ENCODE data around the gene DIP2B. TPM values are rescaled to one million over a fixed set of nuclear protein-coding genes. Genes with fewer than 3 reads are reported as not detected.

The DIP2B gene
- total RNA-seq, 1 experiment from 2014 or later: 26.1 TPM

DNA sequence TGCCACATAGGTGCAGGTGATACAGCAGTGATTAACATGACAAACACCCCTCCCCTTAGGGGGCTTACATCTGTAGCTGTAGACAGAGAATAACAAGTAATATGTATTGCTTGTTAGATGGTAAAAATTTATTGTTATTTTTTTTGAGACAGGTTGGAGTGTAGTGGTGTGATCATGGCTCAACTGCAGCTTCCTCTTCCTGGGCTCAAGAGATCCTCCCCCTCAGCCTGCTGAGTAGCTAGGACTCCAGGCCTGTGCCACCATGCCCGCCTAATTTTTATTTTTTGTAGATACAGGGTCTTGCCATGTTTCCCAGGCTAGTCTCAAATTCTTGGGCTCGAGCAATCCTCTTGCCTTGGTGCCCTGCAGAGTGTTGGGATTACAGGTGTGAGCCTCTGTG is 19.8 kb downstream of the DIP2B start (continued):
- no peak for TF ChIP-seq AR (CRISPR knock-in tag; IDR thresholded peaks at IDR 0.05)
- no peak for TF ChIP-seq ERG (CRISPR knock-in tag; IDR thresholded peaks at IDR 0.05)
- TF ChIP-seq, protein P1, sequence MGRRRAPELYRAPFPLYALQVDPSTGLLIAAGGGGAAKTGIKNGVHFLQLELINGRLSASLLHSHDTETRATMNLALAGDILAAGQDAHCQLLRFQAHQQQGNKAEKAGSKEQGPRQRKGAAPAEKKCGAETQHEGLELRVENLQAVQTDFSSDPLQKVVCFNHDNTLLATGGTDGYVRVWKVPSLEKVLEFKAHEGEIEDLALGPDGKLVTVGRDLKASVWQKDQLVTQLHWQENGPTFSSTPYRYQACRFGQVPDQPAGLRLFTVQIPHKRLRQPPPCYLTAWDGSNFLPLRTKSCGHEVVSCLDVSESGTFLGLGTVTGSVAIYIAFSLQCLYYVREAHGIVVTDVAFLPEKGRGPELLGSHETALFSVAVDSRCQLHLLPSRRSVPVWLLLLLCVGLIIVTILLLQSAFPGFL (CRISPR knock-in tag; IDR thresholded peaks at IDR 0.05; ENCODE audit: borderline replicate concordance): no peak
- TF ChIP-seq OVOL2 (CRISPR knock-in tag; IDR thresholded peaks at IDR 0.05; ENCODE audit: borderline replicate concordance): no peak
- TF ChIP-seq SMAD4 (CRISPR knock-in tag; IDR thresholded peaks at IDR 0.05): no peak
- TF ChIP-seq, protein P2, sequence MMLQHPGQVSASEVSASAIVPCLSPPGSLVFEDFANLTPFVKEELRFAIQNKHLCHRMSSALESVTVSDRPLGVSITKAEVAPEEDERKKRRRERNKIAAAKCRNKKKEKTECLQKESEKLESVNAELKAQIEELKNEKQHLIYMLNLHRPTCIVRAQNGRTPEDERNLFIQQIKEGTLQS (CRISPR knock-in tag; conservative IDR thresholded peaks at IDR 0.05): no peak
- TF ChIP-seq USF2 (CRISPR knock-in tag; IDR thresholded peaks at IDR 0.05): no peak
- no peak for TF ChIP-seq GTF2I (CRISPR knock-in tag; conservative IDR thresholded peaks at IDR 0.05)
- TF ChIP-seq ELF4 (CRISPR knock-in tag; IDR thresholded peaks at IDR 0.05; ENCODE audit: low read depth): no peak

GRCh38 chr12:50525422-50525821 is 20.6 kb downstream of the DIP2B start:
- Mint-ChIP-seq H3K4me3 (no peak overlapping the region), H3K9me3 (no peaks in the 10 kb centered on the region), H3K27ac (no peak overlapping the region), H3K36me3 (no peaks in the 10 kb centered on the region; the same call in 1 of the 2 replicates), H3K4me1 (peaks cover 24% of the 10 kb centered on the region), H3K27me3 (ENCODE audit: low read depth) (no peaks in the 10 kb centered on the region)
- TF ChIP-seq ZNF396 (CRISPR knock-in tag; IDR thresholded peaks at IDR 0.05; ENCODE audit: borderline replicate concordance) (no peak), NR2C2 (CRISPR knock-in tag; IDR thresholded peaks at IDR 0.05) (no peak), TCF7 (CRISPR knock-in tag; IDR thresholded peaks at IDR 0.05; ENCODE audit: low read depth) (no peak), PRDM15 (CRISPR knock-in tag; IDR thresholded peaks at IDR 0.05) (no peak), AR (CRISPR knock-in tag; IDR thresholded peaks at IDR 0.05) (no peak), ZNF121 (CRISPR knock-in tag; IDR thresholded peaks at IDR 0.05) (no peak), CDX4 (CRISPR knock-in tag; IDR thresholded peaks at IDR 0.05; ENCODE audit: borderline replicate concordance) (no peak), TEAD1 (CRISPR knock-in tag; IDR thresholded peaks at IDR 0.05) (no peak), ZNF219 (CRISPR knock-in tag; IDR thresholded peaks at IDR 0.05; ENCODE audit: borderline replicate concordance) (no peak), NFE2L1 (CRISPR knock-in tag; IDR thresholded peaks at IDR 0.05) (no peak), ZNF317 (CRISPR knock-in tag; IDR thresholded peaks at IDR 0.05; ENCODE audit: borderline replicate concordance, low read depth) (no peak), RORB (CRISPR knock-in tag; IDR thresholded peaks at IDR 0.05) (no peak), ZNF232 (CRISPR knock-in tag; IDR thresholded peaks at IDR 0.05) (no peak), PRRX2 (CRISPR knock-in tag; IDR thresholded peaks at IDR 0.05) (no peak), IRF2 (CRISPR knock-in tag; IDR thresholded peaks at IDR 0.05; ENCODE audit: borderline replicate concordance, low read depth) (no peak), KAT7 (CRISPR knock-in tag; IDR thresholded peaks at IDR 0.05; ENCODE audit: borderline replicate concordance) (no peak)
- ATAC-seq: no peak
- ChIA-PET CTCF (interaction anchor here (0.7 to 1.5 kb wide), 3 partner anchors 20 to 240 kb away, joined by 3 to 6 read pairs (median 4); partner anchors contain the start of gene DIP2B), POLR2A (interaction anchor here (0.9 kb wide), 1 partner anchor 14 kb away, joined by 3 read pairs; no protein-coding TSS in a partner anchor)
- no peak for DNase-seq (ENCODE audit: low spot score)
